Fibroblast of lung (primary cell): ENCODE measurements around the gene BAD. TPM values are rescaled to one million over a fixed set of nuclear protein-coding genes. Genes with fewer than 3 reads are reported as not detected.

Experiments used
- DNase-seq, 2 donors: peaks; one replicate each; pipeline versions ENCODE4 v3.0.0 to v3.0.0-alpha.2; 2010; ENCODE audit warnings: low read depth in 2 of 2
- H2AFZ ChIP-seq: 2 replicates; pipeline ENCODE4 v1.5.1; 2012; ENCODE audit warnings: low read length, control low read depth, inconsistent platforms
- H3K27ac ChIP-seq: 2 replicates; pipeline ENCODE4 v1.5.1; 2011; ENCODE audit warnings: low read length, control low read depth; ENCODE audit not compliant: insufficient read depth
- H3K27me3 ChIP-seq: 2 replicates; pipeline ENCODE4 v1.5.1; 2011; ENCODE audit warnings: mild to moderate bottlenecking, low read length; ENCODE audit not compliant: control insufficient read depth, insufficient read depth
- H3K36me3 ChIP-seq: 2 replicates; pipeline ENCODE4 v1.5.1; 2011; ENCODE audit warnings: low read length; ENCODE audit not compliant: control insufficient read depth, insufficient read depth
- H3K4me1 ChIP-seq: 2 replicates; pipeline ENCODE4 v1.5.1; 2011; ENCODE audit warnings: low read length; ENCODE audit not compliant: control insufficient read depth, insufficient read depth; ENCODE audit errors: extremely low read depth
- H3K4me2 ChIP-seq: 2 replicates; pipeline ENCODE4 v1.5.1; 2011; ENCODE audit warnings: low read length, control low read depth; ENCODE audit not compliant: insufficient read depth; ENCODE audit errors: extremely low read depth
- H3K4me3 ChIP-seq, 4 experiments: fragments of 200-600 bp in 1 of 4; sonication (generic) in 1 of 4; replicated peaks in 1 of 4; 2 replicates each; pipeline ENCODE4 v1.5.1; 2011 to 2016; ENCODE audit warnings: low read length in 4 of 4, low read depth in 3 of 4, mild to moderate bottlenecking in 3 of 4, control low read depth in 2 of 4, inconsistent platforms in 1 of 4, mixed read lengths in 1 of 4; ENCODE audit not compliant: insufficient read depth in 1 of 4; ENCODE audit errors: control extremely low read depth in 1 of 4
- H3K79me2 ChIP-seq: 2 replicates; pipeline ENCODE4 v1.5.1; 2012; ENCODE audit warnings: mild to moderate bottlenecking, low read length, inconsistent platforms; ENCODE audit not compliant: control insufficient read depth, insufficient read depth
- H3K9ac ChIP-seq: 2 replicates; pipeline ENCODE4 v1.5.1; 2011; ENCODE audit warnings: mild to moderate bottlenecking, low read length, control low read depth; ENCODE audit not compliant: insufficient read depth
- H3K9me3 ChIP-seq: 2 replicates; pipeline ENCODE4 v1.5.1; 2012; ENCODE audit warnings: low read depth, low read length; ENCODE audit not compliant: control insufficient read depth, insufficient read depth
- H4K20me1 ChIP-seq: 2 replicates; pipeline ENCODE4 v1.5.1; 2011; ENCODE audit warnings: low read length; ENCODE audit not compliant: control insufficient read depth, insufficient read depth; ENCODE audit errors: extremely low read depth
- EZH2 ChIP-seq: IDR thresholded peaks from 2 replicates; pipeline ENCODE4 v1.5.1; 2012; ENCODE audit warnings: low read length, control low read depth, mild to moderate bottlenecking; ENCODE audit errors: missing control alignments
- polyA plus RNA-seq, 2 donors: library from polyadenylated mRNA; depleted of rRNA in 1 of 2; stranded (reverse) in 1 of 2; unstranded in 1 of 2; fragments of >200 nt; gene quantifications; 2 replicates each; pipeline ENCODE4 v1.2.1, GENCODE V29; 2011 to 2012; ENCODE audit warnings: missing spikeins in 1 of 2
- total RNA-seq: library from RNA; depleted of rRNA; stranded (reverse); fragments of >200 nt; gene quantifications from 2 replicates; pipeline ENCODE4 v1.2.1, GENCODE V29; 2014
- TF ChIP-seq, protein P1 (sequence below), 2 donors: IDR thresholded peaks in 1 of 2; conservative IDR thresholded peaks in 1 of 2; 1 replicate in 1 of 2; 2 replicates in 1 of 2; pipeline ENCODE4 v1.5.1; 2011 to 2012; ENCODE audit warnings: low read length in 2 of 2, control low read depth in 1 of 2, inconsistent platforms in 1 of 2, low read depth in 1 of 2, mild to moderate bottlenecking in 1 of 2

BAD gene
- total and polyA plus RNA-seq, 2 donors (not counting 1 experiment from before 2014, with no cell fraction given) = 31.6 to 79.9 TPM

DNA sequence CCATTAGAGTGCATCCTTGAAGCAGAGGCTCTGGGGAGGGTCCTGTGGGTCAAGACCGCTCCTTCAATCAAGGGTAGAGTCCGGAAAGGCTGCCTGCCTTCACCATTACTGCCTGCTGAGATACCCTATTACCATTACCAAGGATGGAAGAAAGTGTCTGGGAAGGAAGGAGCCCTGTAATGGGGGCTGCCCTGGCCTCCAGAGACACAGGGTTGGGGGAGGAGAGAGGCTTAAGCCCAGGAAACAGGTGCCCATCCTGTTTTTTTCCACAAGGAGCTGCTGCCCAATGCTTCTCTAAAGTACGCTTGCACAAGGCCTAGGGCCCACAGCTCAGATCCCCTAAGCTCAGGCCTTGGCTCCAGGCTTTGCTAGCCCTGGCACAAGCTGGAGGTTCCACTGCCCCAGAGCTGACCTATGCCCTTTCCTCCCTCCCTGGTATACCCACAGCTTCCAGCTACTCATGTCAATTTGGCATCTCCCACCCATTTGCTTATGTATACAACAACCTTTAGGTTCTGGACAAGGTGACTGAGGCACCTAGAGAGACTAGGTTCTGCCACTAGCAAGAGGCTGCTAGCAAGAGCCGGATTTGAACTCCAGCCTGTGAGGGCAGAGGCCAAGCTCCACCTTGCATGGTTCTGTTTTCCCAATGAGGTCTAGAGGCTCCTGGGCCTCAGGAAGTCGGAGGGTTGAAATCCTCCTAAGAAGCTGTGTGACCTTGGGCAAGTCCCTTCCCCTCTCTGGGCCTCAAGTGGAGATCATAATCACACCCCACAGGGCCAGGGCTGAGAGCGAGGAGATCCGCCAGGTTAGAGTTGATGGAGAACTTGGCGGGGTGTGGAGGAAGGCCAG, 34.7 kb downstream of the BAD start:
- peaks cover 3% of the 10 kb centered on the region for H3K36me3 ChIP-seq
- peaks cover 39% of the 10 kb centered on the region for H3K79me2 ChIP-seq

DNA sequence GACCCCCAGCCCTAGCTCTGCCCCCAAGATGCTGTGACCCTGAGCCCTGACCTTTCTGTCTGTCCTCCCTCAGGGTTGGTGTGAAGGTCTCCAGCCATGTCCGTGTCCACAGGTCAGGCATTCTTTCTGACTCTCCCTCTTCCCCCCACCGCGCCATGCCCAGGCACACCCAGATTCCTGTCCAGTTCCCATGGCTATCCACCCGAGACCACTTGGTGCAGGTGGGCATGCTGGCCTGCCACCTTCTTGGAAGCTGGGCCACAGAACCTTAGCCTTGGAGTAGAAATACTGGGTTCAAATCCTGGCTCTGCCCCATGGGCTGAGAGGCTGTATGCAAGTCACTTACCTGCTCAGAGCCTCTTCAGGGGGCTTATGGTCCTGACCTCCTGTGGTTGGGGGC, 35.4 kb downstream of the BAD start:
- no peak overlapping the region for H3K4me3 ChIP-seq
- no peaks in the 10 kb centered on the region for H4K20me1 ChIP-seq
- DNase-seq = no peak
- H3K9ac ChIP-seq = no peak overlapping the region
- H3K9me3 ChIP-seq = no peaks in the 10 kb centered on the region
- no peak overlapping the region for H3K27ac ChIP-seq
- H3K4me1 ChIP-seq = peaks cover 13% of the 10 kb centered on the region
- no peak overlapping the region for H3K4me2 ChIP-seq
- peaks cover 1% of the 10 kb centered on the region for H3K36me3 ChIP-seq
- H2AFZ ChIP-seq = no peak overlapping the region
- no peak for TF ChIP-seq EZH2
- TF ChIP-seq, protein P1, sequence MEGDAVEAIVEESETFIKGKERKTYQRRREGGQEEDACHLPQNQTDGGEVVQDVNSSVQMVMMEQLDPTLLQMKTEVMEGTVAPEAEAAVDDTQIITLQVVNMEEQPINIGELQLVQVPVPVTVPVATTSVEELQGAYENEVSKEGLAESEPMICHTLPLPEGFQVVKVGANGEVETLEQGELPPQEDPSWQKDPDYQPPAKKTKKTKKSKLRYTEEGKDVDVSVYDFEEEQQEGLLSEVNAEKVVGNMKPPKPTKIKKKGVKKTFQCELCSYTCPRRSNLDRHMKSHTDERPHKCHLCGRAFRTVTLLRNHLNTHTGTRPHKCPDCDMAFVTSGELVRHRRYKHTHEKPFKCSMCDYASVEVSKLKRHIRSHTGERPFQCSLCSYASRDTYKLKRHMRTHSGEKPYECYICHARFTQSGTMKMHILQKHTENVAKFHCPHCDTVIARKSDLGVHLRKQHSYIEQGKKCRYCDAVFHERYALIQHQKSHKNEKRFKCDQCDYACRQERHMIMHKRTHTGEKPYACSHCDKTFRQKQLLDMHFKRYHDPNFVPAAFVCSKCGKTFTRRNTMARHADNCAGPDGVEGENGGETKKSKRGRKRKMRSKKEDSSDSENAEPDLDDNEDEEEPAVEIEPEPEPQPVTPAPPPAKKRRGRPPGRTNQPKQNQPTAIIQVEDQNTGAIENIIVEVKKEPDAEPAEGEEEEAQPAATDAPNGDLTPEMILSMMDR (conservative IDR thresholded peaks at IDR 0.05 in 1 of 2, IDR thresholded peaks at IDR 0.05 in 1 of 2; ENCODE audit: low read depth in 1 of 2, low read length in 2 of 2) = no peak
- no peaks in the 10 kb centered on the region for H3K27me3 ChIP-seq
- H3K79me2 ChIP-seq = peaks cover 46% of the 10 kb centered on the region

More for the DNA sequence above, 34.7 kb downstream of the BAD start:
- H4K20me1 ChIP-seq = no peaks in the 10 kb centered on the region
- no peak overlapping the region for H3K4me3 ChIP-seq
- no peak overlapping the region for H3K9ac ChIP-seq
- no peak overlapping the region for H3K27ac ChIP-seq
- peaks cover 10% of the 10 kb centered on the region for H3K4me1 ChIP-seq
- no peak for DNase-seq
- no peak for TF ChIP-seq EZH2
- TF ChIP-seq, protein P1 (conservative IDR thresholded peaks at IDR 0.05 in 1 of 2, IDR thresholded peaks at IDR 0.05 in 1 of 2; ENCODE audit: low read depth in 1 of 2, low read length in 2 of 2) = no peak
- no peaks in the 10 kb centered on the region for H3K27me3 ChIP-seq
- no peaks in the 10 kb centered on the region for H3K9me3 ChIP-seq
- H3K4me2 ChIP-seq = no peak overlapping the region
- H2AFZ ChIP-seq = no peak overlapping the region

DNA sequence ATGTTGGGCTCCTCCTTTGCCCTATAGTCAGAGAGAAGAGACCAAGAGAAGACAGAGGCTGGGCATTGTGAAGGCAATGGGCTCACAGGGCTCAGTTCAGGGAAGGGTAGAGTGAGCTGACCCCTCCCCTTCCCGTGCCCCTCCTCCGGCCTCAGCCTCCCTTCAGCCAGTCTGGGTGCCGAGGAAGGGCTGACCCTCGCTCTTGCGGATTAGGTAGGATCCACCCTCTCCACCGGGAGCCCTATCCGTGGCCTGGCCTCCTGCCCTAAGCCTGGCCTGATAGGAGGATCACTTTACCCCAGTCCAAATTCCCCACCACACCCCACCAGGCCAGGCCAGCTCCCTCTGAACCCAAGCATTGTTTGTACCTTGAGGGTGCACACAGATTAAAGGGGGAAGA, 35.9 kb downstream of the BAD start:
- Histone ChIP-seq H3K9ac (no peak overlapping the region), H3K4me2 (no peak overlapping the region), H3K4me1 (peaks cover 16% of the 10 kb centered on the region), H3K4me3 (no peak overlapping the region), H3K27me3 (no peaks in the 10 kb centered on the region), H3K9me3 (no peaks in the 10 kb centered on the region), H4K20me1 (no peaks in the 10 kb centered on the region), H3K27ac (no peak overlapping the region), H3K79me2 (peaks cover 44% of the 10 kb centered on the region), H3K36me3 (peaks cover 1% of the 10 kb centered on the region), H2AFZ (no peak overlapping the region)
- TF ChIP-seq EZH2 = no peak
- TF ChIP-seq, protein P1 (conservative IDR thresholded peaks at IDR 0.05 in 1 of 2, IDR thresholded peaks at IDR 0.05 in 1 of 2; ENCODE audit: low read depth in 1 of 2, low read length in 2 of 2) = no peak
- no peak for DNase-seq
